HepG2 (cell line): ENCODE measurements around the gene PSMD1. TPM values are rescaled to one million over a fixed set of nuclear protein-coding genes. Genes with fewer than 3 reads are reported as not detected.

Source experiments
- CBX5 ChIP-seq: sonication (generic); formaldehyde crosslinking; IDR thresholded peaks from 2 replicates; pipeline ENCODE4 v1.4.0; 2020; ENCODE audit warnings: missing genetic modification reagents, borderline replicate concordance
- MEIS2 ChIP-seq: sonication (generic); formaldehyde crosslinking; IDR thresholded peaks from 2 replicates; pipeline ENCODE4 v1.9.0; 2021; ENCODE audit warnings: mild to moderate bottlenecking, missing genetic modification reagents
- TBL1XR1 ChIP-seq: fragments of 150-350 bp; IDR thresholded peaks from 2 replicates; pipeline ENCODE4 v1.6.1; 2014; ENCODE audit warnings: borderline replicate concordance, low read length; ENCODE audit not compliant: partially characterized antibody
- ZEB1 ChIP-seq: IDR thresholded peaks from 2 replicates; pipeline ENCODE4 v1.6.1; 2012; ENCODE audit warnings: mild to moderate bottlenecking, low read depth, inconsistent platforms; ENCODE audit not compliant: insufficient replicate concordance
- ZNF160 ChIP-seq: sonication (generic); formaldehyde crosslinking; IDR thresholded peaks from 2 replicates; pipeline ENCODE4 v1.8.0; 2022; ENCODE audit warnings: mild to moderate bottlenecking, inconsistent platforms, missing genetic modification reagents
- ZNF24 ChIP-seq: fragments of 450-650 bp; IDR thresholded peaks from 2 replicates; pipeline ENCODE4 v1.6.1; 2017; ENCODE audit warnings: antibody characterized with exemption, mild to moderate bottlenecking
- ZSCAN30 ChIP-seq: sonication (generic); formaldehyde crosslinking; IDR thresholded peaks from 2 replicates; pipeline ENCODE4 v1.5.0; 2020; ENCODE audit warnings: mild to moderate bottlenecking, missing genetic modification reagents
- polyA plus RNA-seq, 8 experiments: library from polyadenylated mRNA; depleted of rRNA in 3 of 8; stranded (reverse) in 7 of 8; unstranded in 1 of 8; fragments of >200 nt; fragmentation: Illumina TruSeq in 4 of 8; extraction: Trizol in 4 of 8; gene quantifications; 2 replicates each; pipeline versions ENCODE4 v1.2.1 to v1.2.3, GENCODE V29; 2011 to 2016; ENCODE audit warnings: low read depth in 4 of 8, missing spikeins in 1 of 8, mixed read lengths in 1 of 8; ENCODE audit not compliant: insufficient read depth in 1 of 8
- total RNA-seq, 5 experiments: library from RNA; depleted of rRNA; stranded (reverse); fragments of >200 nt; fragmentation: Illumina TruSeq; extraction: Trizol; gene quantifications; 2 replicates each; pipeline ENCODE4 v1.2.3, GENCODE V29; 2016; ENCODE audit warnings: low read depth in 1 of 5
- TF ChIP-seq, protein P1 (sequence below): sonication (generic); formaldehyde crosslinking; IDR thresholded peaks from 2 replicates; pipeline ENCODE4 v1.5.1; 2020; ENCODE audit warnings: mild to moderate bottlenecking, missing genetic modification reagents, borderline replicate concordance
- TF ChIP-seq, protein P2 (sequence below): sonication (generic); formaldehyde crosslinking; IDR thresholded peaks from 2 replicates; pipeline ENCODE4 v1.4.0; 2020; ENCODE audit warnings: missing genetic modification reagents, borderline replicate concordance
- TF ChIP-seq, protein P3 (sequence below), 2 experiments: sonication (generic) in 1 of 2; formaldehyde crosslinking in 1 of 2; IDR thresholded peaks; 2 replicates each; pipeline versions ENCODE4 v1.6.1 to v1.9.0; 2014 to 2022; ENCODE audit warnings: antibody characterized with exemption in 1 of 2, borderline replicate concordance in 1 of 2, inconsistent platforms in 1 of 2, low read depth in 1 of 2, missing genetic modification reagents in 1 of 2
- TF ChIP-seq, protein P4 (sequence below): IDR thresholded peaks from 2 replicates; pipeline ENCODE4 v1.6.1; 2016

PSMD1 gene
- total and polyA plus RNA-seq, 2 of the 13 experiments (the other 11 are each of a cell fraction or from before 2014, with no cell fraction given): 136 to 191 TPM

DNA sequence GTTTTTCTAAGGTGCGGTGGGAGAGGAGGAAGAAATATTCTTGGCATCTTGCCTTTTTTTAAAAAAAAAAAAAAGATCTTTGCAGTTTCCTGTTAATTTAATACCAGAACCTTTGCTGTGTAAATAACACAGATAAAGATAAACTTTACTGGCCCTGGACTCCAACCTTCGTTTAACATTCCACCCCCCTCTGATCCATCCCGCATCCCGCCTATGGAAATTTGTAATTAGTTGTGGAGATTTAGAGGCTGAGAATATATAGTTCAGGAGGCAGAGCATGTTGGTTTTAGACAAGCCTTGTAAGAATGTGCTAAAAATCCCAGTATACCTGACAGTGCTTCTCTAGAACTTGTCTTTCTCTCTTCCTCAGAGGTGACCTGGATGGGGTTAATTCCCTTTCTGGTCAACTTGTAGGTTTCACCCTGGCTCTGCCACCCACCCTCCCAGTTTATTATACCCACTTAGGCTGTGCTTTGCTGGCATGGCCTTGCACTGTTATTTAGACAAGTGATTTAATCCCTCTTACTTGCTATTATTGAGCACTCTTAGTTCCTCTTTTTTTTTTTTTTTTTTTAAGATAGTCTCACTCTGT is 22.3 kb upstream of the PSMD1 start (continued):
- TF ChIP-seq, protein P1, sequence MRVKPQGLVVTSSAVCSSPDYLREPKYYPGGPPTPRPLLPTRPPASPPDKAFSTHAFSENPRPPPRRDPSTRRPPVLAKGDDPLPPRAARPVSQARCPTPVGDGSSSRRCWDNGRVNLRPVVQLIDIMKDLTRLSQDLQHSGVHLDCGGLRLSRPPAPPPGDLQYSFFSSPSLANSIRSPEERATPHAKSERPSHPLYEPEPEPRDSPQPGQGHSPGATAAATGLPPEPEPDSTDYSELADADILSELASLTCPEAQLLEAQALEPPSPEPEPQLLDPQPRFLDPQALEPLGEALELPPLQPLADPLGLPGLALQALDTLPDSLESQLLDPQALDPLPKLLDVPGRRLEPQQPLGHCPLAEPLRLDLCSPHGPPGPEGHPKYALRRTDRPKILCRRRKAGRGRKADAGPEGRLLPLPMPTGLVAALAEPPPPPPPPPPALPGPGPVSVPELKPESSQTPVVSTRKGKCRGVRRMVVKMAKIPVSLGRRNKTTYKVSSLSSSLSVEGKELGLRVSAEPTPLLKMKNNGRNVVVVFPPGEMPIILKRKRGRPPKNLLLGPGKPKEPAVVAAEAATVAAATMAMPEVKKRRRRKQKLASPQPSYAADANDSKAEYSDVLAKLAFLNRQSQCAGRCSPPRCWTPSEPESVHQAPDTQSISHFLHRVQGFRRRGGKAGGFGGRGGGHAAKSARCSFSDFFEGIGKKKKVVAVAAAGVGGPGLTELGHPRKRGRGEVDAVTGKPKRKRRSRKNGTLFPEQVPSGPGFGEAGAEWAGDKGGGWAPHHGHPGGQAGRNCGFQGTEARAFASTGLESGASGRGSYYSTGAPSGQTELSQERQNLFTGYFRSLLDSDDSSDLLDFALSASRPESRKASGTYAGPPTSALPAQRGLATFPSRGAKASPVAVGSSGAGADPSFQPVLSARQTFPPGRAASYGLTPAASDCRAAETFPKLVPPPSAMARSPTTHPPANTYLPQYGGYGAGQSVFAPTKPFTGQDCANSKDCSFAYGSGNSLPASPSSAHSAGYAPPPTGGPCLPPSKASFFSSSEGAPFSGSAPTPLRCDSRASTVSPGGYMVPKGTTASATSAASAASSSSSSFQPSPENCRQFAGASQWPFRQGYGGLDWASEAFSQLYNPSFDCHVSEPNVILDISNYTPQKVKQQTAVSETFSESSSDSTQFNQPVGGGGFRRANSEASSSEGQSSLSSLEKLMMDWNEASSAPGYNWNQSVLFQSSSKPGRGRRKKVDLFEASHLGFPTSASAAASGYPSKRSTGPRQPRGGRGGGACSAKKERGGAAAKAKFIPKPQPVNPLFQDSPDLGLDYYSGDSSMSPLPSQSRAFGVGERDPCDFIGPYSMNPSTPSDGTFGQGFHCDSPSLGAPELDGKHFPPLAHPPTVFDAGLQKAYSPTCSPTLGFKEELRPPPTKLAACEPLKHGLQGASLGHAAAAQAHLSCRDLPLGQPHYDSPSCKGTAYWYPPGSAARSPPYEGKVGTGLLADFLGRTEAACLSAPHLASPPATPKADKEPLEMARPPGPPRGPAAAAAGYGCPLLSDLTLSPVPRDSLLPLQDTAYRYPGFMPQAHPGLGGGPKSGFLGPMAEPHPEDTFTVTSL (CRISPR knock-in tag): peak; percentile 89; the same call in 1 of the 2 replicates
- no peak for TF ChIP-seq TBL1XR1
- no peak for TF ChIP-seq MEIS2 (CRISPR knock-in tag)
- TF ChIP-seq ZEB1: no peak
- TF ChIP-seq, protein P2, sequence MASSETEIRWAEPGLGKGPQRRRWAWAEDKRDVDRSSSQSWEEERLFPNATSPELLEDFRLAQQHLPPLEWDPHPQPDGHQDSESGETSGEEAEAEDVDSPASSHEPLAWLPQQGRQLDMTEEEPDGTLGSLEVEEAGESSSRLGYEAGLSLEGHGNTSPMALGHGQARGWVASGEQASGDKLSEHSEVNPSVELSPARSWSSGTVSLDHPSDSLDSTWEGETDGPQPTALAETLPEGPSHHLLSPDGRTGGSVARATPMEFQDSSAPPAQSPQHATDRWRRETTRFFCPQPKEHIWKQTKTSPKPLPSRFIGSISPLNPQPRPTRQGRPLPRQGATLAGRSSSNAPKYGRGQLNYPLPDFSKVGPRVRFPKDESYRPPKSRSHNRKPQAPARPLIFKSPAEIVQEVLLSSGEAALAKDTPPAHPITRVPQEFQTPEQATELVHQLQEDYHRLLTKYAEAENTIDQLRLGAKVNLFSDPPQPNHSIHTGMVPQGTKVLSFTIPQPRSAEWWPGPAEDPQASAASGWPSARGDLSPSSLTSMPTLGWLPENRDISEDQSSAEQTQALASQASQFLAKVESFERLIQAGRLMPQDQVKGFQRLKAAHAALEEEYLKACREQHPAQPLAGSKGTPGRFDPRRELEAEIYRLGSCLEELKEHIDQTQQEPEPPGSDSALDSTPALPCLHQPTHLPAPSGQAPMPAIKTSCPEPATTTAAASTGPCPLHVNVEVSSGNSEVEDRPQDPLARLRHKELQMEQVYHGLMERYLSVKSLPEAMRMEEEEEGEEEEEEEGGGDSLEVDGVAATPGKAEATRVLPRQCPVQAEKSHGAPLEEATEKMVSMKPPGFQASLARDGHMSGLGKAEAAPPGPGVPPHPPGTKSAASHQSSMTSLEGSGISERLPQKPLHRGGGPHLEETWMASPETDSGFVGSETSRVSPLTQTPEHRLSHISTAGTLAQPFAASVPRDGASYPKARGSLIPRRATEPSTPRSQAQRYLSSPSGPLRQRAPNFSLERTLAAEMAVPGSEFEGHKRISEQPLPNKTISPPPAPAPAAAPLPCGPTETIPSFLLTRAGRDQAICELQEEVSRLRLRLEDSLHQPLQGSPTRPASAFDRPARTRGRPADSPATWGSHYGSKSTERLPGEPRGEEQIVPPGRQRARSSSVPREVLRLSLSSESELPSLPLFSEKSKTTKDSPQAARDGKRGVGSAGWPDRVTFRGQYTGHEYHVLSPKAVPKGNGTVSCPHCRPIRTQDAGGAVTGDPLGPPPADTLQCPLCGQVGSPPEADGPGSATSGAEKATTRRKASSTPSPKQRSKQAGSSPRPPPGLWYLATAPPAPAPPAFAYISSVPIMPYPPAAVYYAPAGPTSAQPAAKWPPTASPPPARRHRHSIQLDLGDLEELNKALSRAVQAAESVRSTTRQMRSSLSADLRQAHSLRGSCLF (CRISPR knock-in tag): no peak
- TF ChIP-seq CBX5 (CRISPR knock-in tag): no peak
- TF ChIP-seq ZSCAN30 (CRISPR knock-in tag): no peak
- TF ChIP-seq, protein P3, sequence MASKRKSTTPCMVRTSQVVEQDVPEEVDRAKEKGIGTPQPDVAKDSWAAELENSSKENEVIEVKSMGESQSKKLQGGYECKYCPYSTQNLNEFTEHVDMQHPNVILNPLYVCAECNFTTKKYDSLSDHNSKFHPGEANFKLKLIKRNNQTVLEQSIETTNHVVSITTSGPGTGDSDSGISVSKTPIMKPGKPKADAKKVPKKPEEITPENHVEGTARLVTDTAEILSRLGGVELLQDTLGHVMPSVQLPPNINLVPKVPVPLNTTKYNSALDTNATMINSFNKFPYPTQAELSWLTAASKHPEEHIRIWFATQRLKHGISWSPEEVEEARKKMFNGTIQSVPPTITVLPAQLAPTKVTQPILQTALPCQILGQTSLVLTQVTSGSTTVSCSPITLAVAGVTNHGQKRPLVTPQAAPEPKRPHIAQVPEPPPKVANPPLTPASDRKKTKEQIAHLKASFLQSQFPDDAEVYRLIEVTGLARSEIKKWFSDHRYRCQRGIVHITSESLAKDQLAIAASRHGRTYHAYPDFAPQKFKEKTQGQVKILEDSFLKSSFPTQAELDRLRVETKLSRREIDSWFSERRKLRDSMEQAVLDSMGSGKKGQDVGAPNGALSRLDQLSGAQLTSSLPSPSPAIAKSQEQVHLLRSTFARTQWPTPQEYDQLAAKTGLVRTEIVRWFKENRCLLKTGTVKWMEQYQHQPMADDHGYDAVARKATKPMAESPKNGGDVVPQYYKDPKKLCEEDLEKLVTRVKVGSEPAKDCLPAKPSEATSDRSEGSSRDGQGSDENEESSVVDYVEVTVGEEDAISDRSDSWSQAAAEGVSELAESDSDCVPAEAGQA (IDR thresholded peaks at IDR 0.05; ENCODE audit: low read depth): no peak
- TF ChIP-seq, protein P3 (CRISPR knock-in tag; IDR thresholded peaks at IDR 0.05; ENCODE audit: borderline replicate concordance): no peak
- no peak for TF ChIP-seq ZNF160
- TF ChIP-seq ZNF24: no peak
- TF ChIP-seq, protein P4, sequence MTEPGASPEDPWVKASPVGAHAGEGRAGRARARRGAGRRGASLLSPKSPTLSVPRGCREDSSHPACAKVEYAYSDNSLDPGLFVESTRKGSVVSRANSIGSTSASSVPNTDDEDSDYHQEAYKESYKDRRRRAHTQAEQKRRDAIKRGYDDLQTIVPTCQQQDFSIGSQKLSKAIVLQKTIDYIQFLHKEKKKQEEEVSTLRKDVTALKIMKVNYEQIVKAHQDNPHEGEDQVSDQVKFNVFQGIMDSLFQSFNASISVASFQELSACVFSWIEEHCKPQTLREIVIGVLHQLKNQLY (CRISPR knock-in tag): no peak
